HG02759 (cell line): ENCODE results near the gene IL36RN.

ENCODE experiments used
- ATAC-seq: cut with Tn5 transposase; IDR thresholded peaks from one replicate; pipeline ENCODE4 v1.9.1; 2021; ENCODE audit warnings: mild to moderate bottlenecking, moderate library complexity; ENCODE audit not compliant: unreplicated experiment

The IL36RN gene

DNA sequence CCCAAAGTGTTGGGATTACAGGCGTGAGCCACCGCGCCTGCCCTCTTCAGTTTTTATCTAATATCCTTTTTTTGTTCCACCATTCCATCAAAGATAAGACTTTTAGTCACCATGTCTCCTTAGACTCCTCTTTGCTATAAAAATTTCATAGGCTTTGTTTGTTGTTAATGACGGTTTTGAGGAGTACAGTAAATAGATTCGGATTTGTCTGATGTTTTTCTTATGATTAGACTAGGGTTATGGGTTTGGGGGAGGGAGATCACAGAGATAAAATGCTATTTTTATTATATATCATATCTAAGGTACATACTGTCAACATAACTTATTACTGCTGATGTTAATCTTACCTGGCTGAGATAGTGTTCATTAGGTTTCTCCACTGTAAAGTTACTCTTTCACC is 12.5 kb upstream of the IL36RN start:
- no peak for ATAC-seq

DNA sequence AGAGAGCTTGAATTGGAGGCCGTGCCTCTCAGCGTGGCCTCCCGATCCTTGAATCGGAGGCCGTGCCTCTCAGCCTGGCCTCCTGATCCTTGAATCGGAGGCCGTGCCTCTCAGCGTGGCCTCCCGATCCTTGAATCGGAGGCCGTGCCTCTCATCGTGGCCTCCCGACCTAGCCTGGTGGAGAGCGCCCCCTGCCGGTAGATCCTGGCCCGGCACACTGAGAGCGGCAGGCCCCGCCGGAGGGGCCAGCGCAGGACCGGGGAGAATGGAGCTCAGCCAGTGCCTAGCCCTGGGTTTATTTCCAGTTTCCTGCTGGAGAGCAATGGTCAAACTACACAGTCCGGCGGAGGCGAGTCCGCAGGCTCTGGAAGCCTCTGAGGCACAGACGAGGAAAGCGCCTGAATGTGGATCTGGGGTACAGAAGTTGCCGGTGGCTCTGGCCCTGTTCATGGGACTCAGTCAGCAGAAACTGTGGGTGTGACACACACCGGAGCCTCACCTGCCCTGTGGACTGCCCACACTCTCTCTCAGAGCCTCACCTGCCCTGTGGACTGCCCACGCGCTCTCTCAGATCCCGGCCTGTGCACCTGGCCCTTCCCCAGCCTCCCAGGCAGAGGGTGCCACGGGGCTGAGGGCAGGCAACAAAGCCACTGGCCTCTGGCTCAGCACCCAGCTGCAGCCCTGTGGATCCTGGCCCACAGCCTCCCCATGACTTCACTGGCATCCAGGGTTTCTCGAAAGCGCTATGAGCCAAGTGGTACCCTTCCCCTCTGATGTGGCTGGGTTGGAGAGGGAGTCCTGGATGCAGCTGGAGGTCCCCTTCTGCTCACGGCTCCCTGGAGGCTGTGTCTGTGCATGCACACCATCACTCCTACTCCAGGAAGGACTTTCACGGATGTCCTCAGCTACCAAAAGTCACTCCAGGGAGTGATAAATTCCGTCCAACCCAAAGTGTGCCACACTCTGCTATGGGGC is 7.8 kb upstream of the IL36RN start:
- ATAC-seq, result no peak

DNA sequence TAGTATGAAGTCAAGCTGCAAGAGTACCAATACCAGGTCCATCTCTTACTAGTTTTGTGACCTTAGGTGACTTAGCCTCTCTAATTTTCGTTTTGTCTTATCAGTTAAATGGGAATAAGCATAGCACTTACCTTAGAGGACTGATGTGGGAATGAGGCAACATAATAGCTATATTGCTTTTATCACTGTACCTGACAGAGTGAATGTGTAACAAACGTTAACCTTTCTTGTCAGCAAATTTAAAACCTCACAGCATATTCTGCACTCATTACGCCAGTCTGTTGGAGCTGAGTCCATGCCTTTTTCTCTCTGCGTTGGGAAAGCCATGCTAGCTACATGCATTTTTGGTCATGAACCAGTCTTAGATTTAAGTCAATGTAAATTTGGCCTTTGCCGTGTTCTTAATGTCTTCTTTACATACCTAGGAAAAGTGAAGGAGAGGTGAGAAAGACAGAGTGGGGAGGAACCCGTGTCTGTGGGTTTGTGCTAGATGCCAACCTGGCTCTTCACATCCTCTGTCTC is 6.5 kb upstream of the IL36RN start, which contains the start of gene IL36B:
IL36B (minus strand) TSS at position 472 of the 522 bp plus-strand sequence.
- no peak for ATAC-seq

DNA sequence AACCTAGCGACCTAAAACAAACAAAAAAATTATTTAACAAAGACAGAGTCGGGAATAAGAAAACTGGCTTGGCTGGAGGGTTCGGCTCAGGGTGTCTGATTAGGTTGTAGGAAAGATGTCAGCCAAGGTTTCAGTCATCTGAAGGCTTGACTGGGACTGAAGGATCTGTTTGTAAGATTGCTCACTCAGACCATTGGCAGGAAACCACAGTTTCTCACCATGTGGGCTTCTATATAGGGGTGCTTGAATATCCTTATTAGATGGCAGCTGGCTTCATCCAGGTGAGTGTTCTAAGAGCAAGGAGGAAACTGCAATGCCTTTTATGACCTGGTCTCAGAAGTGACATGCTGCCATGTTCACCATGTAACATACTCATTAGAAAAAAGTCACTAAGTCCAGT is 5.3 kb upstream of the IL36RN start:
- no peak for ATAC-seq

DNA sequence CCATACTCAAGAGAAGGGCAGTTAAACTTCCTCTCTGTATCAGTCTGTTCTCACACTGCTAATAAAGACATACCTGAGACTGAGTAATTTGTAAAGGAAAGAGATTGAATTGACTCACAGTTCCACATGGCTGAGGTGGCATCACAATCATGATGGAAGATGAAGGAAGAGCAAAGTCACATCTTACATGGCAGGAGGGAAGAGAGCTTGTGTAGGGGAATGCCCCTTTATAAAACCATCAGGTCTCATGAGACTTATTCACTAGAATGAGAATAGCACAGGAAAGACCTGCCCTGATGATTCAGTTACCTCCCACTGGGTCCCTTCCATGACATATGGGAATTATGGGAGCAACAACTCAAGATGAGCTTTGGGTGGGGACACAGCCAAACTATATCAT is 4.9 kb upstream of the IL36RN start:
- no peak for ATAC-seq

DNA sequence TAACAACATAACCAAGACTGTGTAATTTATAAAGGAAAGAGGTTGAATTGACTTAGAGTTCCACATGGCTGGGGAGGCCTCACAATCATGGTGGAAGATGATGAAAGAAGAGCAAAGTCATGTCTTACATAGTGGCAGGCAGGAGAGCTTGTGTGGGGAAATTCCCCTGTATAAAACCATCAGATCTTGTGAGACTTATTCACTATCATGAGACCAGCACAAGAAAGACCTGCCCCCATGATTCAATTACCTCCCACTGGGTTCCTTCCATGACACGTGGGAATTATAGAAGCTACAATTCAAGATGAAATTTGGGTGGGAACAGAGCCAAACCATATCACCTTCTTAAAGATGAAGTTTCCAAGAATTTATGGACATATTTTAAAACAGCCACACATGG is 2.5 kb upstream of the IL36RN start:
- ATAC-seq, result no peak

DNA sequence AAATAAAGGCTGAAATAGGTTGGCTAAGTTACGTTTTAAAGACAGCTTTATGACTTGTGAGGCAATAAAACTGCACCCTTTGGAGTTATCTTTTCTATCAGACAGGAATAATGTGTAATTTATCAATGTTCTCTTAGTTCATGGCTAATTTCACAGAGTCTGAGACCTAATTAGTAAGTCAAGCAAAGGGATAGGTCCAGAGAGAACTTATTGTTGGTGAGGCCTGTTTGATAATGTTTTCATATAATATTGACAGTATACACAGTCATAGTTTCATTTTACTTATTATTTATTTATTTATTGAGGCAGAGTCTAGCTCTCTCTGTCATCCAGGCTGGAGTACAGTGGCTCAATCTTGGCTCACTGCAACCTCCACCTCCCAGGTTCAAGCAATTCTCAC is 1.9 kb upstream of the IL36RN start:
- no peak for ATAC-seq

DNA sequence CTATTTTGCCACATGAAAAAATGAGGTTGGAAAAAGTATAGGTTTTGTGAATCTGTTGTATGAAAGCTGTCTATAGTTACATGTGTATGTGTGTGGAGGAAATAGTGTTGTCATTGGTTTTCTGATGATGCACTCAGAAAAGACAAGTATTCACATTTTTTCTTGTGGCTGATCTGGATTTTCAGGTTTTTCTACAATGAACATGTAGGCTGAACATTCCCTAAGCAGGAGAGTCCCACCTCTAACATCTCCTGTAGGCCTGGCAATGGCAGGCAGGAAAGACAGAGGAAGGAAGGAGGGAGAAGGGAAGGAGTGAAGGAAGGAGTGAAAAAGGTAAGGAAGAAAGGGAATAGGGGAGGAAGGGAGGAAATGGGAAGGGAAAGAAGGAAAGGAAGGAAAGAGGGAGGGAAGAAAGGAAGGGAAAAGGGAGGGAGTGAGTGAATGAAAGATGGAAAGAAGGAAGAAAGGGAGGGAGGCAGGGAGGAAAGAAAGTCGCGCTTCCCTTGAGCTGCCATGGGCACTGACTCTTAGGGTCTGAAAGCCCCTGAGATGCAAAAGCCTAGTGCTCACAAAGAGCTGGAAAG is 495 bp upstream of the IL36RN start:
- no peak for ATAC-seq

DNA sequence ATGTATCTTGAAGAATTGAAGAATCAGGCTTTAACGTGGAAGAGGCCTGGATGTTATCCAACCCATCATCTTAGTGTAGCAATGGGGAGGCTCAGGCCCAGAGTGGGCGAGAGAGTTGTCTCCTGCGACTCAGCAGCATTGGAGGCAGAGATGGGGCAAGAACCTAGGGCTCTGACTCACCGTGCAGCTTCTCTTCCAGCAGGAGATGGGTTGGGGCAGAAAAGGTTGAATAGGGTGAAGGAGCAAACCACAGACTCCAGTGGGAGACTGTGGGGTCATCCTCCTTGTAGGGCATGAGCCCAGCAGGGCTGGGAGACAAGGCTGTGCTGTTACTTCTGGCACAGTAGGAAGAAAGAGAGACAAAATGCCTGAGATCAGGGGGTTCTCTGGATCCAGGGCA is 1.4 kb downstream of the IL36RN start:
- no peak for ATAC-seq

DNA sequence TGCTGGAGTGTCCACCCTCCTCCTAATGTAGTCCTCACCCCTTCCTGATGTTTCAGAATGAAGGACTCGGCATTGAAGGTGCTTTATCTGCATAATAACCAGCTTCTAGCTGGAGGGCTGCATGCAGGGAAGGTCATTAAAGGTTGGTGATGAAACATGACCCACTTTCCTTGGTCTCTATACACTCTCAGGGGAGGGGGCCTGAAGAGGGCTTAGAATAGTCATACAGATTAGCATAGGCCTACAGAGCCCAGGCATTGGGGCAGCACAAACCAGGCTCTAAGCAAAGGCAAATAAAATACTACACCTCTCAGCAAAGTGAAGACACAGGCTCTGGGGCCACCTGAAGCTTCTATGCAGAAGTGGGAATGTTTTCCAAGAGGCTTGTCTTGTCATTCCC is 1.8 kb downstream of the IL36RN start:
- ATAC-seq, result no peak

DNA sequence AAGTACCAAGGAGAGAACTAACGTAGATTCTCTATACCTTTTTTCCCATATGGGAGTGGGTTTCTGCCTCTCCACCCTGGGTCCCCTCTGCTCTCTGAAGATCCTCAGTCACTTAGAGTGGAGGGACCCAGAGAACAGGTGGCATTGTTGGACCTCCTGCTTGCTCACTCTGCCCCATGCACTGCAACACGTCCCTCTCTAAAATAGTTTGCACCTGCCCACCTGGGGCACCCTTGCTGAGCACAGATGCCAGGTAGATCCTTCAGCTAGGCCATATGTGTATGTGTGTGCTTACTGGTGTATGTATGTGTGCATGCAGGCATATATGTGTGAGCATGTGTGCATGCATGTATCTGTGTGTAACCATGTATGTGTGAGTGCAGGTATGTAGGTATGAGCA is 2.2 kb downstream of the IL36RN start:
- no peak for ATAC-seq

DNA sequence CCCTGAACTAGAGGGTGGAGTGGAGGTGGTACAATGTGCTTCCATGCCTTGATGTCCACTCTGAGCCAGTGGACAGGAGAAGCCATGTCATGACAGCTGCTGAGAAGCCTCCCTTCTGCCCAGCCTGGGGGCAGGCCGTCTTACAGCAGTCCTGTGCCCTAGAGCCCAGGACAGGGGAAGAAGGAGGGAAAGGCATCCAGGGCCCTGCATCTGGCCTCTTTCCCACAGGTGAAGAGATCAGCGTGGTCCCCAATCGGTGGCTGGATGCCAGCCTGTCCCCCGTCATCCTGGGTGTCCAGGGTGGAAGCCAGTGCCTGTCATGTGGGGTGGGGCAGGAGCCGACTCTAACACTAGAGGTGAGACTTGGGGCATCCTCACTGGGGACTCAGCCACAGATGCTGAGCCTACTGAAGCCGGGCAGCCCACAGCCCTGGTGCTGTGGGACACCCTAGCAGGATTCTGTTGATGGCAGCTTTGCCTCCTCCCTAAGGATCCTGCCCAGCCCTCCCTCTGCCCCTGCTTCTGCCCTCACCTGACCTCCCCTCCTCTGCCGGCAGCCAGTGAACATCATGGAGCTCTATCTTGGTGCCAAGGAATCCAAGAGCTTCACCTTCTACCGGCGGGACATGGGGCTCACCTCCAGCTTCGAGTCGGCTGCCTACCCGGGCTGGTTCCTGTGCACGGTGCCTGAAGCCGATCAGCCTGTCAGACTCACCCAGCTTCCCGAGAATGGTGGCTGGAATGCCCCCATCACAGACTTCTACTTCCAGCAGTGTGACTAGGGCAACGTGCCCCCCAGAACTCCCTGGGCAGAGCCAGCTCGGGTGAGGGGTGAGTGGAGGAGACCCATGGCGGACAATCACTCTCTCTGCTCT is 3.1 kb downstream of the IL36RN start:
- ATAC-seq, result no peak

DNA sequence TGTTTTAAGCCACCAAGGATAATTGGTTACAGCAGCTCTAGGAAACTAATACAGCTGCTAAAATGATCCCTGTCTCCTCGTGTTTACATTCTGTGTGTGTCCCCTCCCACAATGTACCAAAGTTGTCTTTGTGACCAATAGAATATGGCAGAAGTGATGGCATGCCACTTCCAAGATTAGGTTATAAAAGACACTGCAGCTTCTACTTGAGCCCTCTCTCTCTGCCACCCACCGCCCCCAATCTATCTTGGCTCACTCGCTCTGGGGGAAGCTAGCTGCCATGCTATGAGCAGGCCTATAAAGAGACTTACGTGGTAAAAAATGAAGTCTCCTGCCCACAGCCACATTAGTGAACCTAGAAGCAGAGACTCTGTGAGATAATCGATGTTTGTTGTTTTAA is 5.3 kb downstream of the IL36RN start:
- no peak for ATAC-seq

DNA sequence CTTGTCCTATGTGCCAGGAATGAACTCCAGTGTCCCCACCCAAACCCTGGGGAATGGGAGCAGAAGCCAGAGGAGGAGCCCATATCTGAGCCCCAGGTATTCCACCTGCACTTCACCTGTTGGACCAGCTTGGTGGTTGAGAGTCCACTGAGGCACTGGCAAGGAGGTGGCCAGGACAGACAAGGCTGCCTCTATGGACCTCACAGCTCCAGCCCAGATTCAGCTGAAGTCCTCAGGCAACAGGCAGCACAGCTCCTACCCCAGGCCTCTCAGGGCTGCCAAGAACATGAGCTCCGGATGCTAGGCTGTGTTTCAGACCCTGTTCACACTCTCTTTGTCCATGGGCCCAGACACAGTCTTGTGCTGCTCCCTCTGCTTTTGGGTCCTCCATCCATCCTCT is 5.9 kb downstream of the IL36RN start:
- ATAC-seq, result no peak

DNA sequence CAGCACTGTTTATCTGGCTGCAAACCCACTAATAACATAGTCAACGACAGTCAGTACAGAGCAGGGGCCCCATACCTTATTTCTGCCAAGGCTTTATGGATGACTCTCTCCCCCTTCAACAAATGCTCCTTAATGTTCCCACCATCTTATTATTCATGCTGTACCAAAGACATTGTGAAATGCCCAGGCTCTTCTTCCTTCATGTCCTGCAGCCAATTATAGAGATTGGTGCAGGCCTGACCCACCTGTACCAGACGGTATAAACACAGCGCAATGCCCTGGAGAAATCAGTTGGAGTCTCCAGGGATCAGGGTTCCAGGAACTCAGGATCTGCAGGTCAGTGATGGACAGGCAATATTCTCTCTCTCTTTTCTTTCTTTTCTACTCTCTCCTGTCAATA is 8.7 kb downstream of the IL36RN start, which contains the start of gene IL1F10:
IL1F10 (plus strand) TSS at position 290 of the 400 bp plus-strand sequence. CDS start 4,769 bp downstream, outside the sequence.
- no peak for ATAC-seq

DNA sequence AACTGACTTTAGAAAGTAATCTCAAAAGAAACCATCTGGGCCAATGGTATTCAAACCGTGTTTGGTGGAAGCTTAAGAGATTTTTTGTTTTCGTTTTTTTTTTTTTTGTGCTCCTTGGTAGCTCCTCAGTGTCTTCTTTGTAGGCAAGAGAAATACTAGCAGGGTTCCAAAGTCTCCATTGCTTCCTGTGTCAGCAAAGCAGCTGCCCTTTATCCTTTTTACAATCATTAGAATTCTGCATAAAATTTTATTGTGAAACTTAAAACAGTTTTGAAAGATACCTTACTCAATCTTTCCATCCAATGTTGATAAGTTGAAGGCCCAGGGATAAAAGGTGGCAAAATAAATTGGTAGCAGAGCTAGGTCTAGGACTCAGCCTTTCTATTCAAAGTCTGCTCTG is 9.3 kb downstream of the IL36RN start:
- ATAC-seq, result no peak

DNA sequence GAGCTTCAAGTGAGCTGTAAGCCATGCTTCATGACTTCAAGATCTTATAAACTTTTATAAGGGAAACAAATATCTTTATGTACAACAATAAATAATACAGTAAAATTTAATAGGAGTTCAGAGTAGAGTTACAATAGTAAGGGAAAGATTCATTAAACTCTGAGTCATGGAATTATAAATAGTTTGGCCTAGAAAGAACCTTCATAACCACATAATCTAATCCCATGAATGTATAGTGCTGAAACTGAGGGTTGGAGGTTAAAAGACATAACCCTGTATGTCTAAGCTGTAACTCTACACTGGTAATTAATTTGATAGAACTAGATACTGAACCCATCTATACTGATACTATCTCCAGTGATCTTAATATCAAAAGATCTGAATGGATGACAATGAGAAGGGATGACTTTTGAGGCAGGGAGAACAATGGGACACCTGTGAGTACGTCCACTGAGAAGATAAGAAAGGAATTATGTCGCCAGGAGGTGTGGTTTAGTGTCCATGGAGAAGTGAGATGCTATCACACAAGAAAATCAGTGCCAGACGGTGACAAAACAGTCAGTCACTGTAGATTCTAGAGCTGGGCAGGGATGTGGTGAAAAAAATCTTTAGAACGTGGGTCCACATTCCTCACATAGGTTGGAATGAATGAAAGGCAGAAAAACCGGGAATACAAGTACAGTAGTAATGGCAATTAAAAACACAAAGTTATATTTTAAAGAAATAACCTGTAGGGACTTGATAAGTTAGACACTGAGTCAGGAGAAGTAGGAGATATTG is 9.9 kb downstream of the IL36RN start:
- no peak for ATAC-seq

DNA sequence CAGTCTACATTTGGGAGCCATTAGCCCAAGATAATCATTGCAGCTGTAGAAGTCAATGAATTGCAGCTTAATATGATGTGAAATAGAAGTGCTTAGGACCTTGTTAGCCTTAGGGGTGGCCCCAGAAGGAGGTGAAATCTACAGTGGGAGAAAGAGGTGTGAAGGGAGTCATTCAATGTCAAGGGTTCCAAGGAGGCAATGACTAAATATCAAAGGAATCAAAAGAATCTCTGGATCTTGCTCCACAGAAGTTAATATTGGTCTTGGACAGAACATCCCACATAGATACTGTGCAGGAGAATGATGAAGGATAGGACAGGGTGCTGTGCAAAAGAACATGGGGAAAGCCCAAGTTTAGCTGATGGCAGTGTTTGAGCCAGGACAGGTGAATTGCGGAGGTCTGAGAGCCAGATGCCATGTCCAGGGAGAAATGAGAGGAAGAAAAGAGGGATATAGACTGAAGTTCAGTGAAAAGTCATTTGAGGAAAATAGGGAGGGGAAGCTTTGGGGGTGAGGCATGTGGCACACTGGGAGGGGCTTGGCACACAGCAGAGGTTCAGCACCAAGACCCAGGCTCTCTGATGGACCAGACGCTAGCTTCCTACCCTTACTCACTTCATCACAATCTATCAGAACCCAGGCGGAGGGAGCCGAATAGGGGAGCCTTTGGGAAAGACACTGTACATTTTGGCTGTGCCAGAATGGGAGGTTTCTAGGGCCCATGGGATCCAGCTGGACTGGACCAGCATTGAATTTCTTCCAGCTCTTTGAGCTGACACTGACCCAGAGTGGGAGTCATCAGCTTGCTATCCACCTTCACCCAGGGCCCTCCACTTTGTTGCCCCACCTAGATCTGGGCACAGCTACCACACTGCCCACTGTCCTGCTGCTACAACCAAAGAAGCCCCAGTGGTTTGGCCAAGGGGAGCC is 10.9 kb downstream of the IL36RN start:
- ATAC-seq, result no peak

DNA sequence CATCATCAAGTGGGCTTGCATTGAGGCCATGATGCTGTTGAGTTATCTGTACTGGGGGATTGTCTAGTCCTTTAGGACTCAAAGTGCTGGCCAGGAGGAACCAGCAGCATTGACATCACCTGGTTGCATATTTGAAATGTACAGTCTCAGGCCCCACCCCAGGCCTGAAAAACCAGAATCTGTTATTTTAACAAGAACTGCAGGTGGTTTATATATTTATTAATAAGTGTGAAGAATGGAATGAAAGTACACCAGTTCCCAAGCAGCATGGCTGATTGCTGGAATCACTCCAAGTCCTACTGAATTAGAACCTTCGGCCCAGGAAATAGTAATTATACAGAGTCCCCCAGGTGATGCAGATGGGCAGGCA is 11.6 kb downstream of the IL36RN start:
- ATAC-seq, result no peak
